HG02852 (cell line): ENCODE results near the gene COL4A1.

Experiments used
- ATAC-seq: cut with Tn5 transposase; IDR thresholded peaks from one replicate; pipeline ENCODE4 v1.9.1; 2021; ENCODE audit warnings: mild to moderate bottlenecking, moderate library complexity; ENCODE audit not compliant: unreplicated experiment

Gene COL4A1

DNA sequence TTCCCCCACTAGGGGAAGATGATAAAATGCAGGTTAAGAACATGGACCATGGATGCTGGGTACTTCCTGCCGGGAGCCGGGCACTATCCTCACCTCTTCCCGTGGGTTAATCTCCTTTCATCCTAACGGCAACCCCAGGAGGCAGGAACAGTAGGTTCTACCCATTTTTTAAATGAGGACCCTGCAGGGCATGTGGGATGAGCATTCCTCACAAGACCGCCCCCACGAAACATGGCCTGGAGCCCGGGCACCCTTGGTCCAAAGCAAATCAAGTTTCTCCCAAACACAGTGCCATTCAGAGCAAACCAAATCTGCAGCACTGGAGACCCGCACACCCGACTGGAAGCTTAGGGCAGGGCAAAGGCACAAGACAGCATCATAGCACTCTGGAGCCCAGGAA is 35.5 kb upstream of the COL4A1 start:
- ATAC-seq: no peak

GRCh38 chr13:110341445-110342244 is 34.7 kb upstream of the COL4A1 start:
- ATAC-seq: peak; percentile 42

DNA sequence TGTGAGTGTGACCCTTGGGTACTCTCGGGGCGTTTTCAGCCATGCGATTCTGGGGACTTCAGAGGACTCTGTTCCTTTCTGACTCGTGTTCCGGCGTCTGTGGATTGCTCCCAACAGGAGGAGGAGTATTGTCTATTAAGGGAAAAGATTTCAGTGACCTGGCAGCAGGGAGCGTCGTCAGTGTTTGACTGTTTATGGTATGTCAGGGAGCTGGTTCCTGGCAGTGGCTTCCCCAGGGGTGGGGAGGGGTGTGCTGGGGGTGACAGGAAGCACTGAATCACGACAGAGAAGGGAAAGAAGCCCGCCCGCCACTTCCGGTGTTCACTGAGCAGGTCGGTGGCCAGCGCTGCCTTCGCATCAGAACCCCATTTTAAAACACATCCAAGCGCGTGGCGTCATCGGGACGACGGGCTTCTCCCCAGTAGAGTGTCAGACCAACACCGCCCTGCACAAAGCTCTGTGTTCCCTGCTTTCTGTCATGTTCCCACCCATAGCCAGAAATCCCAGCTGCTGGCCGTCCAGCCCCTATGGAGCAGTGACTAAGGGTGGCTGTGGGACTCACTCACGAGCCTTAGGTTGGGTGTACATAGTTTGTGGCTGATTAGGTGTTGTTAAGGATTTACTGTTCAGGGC is 34.0 kb upstream of the COL4A1 start:
- peak; percentile 62 for ATAC-seq

GRCh38 chr13:110339975-110340550 is 33.1 kb upstream of the COL4A1 start:
- ATAC-seq: no peak

GRCh38 chr13:110339263-110339662 is 32.3 kb upstream of the COL4A1 start:
- no peak for ATAC-seq

GRCh38 chr13:110338441-110339101 is 31.6 kb upstream of the COL4A1 start:
- ATAC-seq: no peak

- no peak for ATAC-seq
Observed at GRCh38 chr13:110337247-110337646, 30.3 kb upstream of the COL4A1 start.

DNA sequence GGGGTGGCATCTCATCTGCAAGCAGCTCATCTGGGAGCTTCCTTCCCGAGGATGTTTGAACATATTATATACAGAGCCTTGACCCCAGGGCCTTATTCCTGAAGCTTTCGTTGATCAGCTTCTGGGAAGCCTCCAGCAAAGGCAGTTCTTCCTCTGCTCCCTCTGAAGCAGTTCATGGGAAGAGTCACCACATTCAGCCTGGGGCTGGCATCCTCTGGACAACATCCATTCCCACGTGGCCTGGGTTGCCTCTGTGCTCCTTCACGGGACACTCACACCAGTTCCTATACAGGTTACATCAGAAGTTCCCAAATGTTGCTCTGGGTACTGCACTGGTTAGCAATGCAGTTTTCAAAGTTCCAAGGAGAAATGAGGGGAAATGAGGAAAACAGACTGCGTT is 29.7 kb upstream of the COL4A1 start:
- no peak for ATAC-seq

DNA sequence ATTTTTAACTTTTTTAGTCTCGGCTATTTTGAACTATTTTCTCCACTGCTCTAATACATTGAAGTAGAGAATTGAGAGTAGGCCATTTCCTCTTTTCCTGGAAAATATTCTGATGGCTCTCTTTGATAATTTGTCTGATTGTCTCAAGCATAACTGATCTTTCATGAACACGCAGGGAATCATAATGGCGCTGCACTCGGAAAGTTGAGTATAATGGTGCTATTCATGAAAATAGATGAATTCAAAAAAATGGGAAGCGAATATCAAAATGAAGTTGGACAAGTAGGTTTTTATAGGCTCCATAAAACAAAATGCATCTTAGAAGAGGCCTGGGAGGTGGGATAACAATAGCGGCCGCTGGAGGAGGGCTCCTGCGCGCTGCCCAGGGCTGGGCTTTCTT is 29.2 kb upstream of the COL4A1 start:
- ATAC-seq: no peak

DNA sequence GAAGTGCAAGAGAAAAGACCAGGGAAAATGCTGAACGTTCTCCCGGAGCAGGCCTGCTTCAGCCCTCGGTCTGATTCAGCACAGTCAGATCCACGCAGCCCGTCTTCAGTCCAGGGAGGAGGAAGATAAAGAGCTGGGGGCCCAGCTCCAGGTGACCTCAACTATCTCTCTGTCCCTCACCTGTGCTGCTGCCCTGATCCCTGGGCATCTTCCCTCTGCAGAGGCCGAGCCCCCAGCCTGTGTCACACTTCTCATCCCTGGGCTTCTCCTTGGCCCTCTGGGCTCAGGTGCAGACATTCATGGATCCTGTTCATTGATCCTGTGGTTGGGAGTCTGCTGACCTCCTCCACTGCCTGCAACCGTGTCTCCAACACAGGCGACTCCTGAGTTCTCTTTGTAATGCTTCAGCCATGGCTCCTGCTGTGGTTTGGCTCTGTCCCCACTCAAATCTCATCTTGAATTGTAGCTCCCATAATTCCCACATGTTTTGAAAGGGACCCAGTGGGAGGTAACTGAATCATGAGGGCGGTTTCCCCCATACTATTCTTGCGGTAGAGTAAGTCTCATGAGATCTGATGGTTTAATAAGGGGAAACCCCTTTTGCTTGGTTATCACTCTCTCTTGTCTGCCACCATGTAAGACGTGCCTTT is 28.0 kb upstream of the COL4A1 start:
- ATAC-seq: no peak

DNA sequence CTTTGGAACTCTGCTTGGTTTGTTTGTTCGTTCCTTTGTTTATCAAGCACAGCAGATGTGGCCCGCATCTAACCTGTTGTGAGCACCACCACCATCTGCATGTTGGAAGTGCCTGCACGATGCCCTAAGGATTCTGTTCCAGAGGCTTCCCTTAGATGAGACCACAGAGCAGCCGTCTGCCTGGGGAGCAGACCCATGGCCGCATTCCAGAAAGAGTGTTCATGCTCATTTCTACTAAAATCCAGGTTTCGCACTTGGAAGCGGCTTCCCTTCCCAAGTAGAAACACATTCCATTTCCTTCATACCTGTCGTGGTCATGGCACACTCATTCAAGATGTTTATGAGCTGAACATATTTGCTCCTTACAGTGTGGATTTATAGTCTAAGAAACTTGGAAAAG is 27.3 kb upstream of the COL4A1 start:
- ATAC-seq: no peak

DNA sequence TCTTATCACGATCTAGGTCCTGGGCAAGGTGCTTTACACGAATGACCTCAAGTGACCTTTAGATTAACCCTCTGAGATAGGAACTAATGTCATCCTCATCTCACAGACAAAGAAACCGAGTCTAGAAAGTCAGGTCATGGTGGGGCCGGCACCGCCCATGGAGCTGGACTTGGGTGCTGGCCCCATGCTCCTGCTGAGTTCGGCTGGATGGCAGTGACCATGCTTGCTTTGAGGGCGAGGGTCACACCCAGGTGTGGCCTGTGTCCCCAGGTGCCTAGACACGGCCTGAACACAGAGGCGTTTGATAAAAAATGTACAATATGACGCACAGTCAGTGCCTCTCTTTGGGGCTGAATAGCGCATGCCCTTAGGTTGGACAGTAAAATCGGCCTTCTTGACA is 26.9 kb upstream of the COL4A1 start:
- no peak for ATAC-seq

DNA sequence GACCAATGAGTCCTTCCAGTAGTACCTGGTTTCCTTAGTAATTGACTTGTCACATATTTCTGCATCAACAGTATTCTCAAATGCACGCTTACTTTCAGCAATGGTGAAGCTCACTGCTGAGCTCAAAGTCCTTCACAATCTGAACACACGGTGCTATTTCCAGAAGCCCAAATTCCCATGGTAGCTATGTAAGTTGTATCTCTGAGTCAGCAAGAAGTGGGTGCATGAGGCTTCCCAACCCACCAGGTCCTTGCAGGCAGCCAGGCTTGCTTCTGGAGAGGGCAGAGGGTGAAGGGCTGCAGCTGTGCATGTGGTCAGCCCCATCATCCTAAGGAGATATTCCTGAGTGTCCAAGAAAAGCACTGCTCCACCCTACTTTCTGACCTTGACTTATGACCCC is 25.8 kb upstream of the COL4A1 start:
- ATAC-seq: no peak

- ATAC-seq: no peak
Observed at GRCh38 chr13:110331362-110331761, 24.4 kb upstream of the COL4A1 start.

GRCh38 chr13:110330491-110331011 is 23.6 kb upstream of the COL4A1 start:
- ATAC-seq: no peak

GRCh38 chr13:110329798-110330461 is 23.0 kb upstream of the COL4A1 start:
- no peak for ATAC-seq

- ATAC-seq: no peak
Observed at GRCh38 chr13:110329258-110329657, 22.3 kb upstream of the COL4A1 start.

DNA sequence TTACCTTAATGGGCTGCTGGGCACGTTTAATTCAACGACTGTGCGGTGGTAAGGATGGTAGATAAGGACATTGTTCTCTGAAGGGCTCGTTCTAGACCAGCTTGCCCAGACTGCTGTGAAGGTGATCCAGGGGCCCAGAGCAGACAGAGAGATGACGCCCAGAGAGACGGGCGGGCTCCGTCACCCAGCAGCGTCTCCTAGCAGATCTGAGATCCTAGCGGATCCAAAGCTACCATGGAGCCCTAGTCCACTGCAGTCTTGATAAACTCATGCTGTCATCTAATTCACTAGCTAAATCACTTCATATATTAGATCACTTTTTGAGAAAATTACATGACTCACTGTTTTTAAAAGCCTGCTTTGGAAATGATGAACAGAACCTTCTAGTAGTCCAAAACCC is 21.6 kb upstream of the COL4A1 start:
- ATAC-seq: no peak

- no peak for ATAC-seq
Observed at GRCh38 chr13:110327051-110327721, 20.2 kb upstream of the COL4A1 start.
